ENCODE measurements around the gene GPR142. TPM values are rescaled to one million over a fixed set of nuclear protein-coding genes. Genes with fewer than 3 reads are reported as not detected.

The GPR142 gene
- total RNA-seq, 1 donor from 2014 or later, result not detected

DNA sequence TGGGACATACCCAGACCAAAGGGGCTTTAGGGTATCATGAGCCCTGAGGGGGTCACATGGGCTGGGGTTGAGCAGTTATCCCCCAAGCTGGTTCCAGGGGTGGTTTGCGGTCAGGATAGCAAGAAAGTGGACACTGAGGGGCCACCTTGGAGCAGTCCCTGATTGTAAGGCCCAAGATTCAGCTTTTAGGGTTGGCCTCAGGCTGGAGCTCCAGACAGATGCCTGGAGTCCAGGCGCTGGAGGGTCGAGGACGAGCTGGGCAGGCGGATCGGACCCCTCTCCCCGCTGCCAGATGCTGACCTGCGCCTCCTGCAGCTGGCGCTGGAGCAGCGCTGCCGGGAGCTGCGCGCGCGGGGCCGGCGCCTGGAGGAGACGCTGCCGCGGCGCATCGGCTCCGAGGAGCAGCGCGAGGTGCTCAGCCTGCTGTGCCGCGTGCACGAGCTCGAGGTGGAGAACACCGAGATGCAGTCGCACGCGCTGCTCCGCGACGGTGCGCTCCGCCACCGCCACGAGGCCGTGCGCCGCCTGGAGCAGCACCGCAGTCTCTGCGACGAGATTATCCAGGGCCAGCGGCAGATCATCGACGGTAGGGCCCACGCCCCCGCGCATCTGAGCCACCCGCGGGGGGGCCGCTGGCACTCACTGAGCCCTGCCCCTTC lies 15.6 kb upstream of the GPR142 start:
- DNase-seq (no peak), ATAC-seq (no peak)
- no peaks in the 10 kb centered on the region for H3K9me3 ChIP-seq
- H3K27me3 ChIP-seq (ENCODE audit: low read depth), result peaks cover 75% of the 10 kb centered on the region
- no peaks in the 10 kb centered on the region for H3K36me3 ChIP-seq
- H3K27ac ChIP-seq, result no peak overlapping the region
- TF ChIP-seq, protein P1, sequence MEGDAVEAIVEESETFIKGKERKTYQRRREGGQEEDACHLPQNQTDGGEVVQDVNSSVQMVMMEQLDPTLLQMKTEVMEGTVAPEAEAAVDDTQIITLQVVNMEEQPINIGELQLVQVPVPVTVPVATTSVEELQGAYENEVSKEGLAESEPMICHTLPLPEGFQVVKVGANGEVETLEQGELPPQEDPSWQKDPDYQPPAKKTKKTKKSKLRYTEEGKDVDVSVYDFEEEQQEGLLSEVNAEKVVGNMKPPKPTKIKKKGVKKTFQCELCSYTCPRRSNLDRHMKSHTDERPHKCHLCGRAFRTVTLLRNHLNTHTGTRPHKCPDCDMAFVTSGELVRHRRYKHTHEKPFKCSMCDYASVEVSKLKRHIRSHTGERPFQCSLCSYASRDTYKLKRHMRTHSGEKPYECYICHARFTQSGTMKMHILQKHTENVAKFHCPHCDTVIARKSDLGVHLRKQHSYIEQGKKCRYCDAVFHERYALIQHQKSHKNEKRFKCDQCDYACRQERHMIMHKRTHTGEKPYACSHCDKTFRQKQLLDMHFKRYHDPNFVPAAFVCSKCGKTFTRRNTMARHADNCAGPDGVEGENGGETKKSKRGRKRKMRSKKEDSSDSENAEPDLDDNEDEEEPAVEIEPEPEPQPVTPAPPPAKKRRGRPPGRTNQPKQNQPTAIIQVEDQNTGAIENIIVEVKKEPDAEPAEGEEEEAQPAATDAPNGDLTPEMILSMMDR (IDR thresholded peaks at IDR 0.05), result no peak
- no peak overlapping the region for H3K4me3 ChIP-seq
- H3K4me1 ChIP-seq, result no peaks in the 10 kb centered on the region
- intact Hi-C loops (cut with DNase I), result no loop called here

DNA sequence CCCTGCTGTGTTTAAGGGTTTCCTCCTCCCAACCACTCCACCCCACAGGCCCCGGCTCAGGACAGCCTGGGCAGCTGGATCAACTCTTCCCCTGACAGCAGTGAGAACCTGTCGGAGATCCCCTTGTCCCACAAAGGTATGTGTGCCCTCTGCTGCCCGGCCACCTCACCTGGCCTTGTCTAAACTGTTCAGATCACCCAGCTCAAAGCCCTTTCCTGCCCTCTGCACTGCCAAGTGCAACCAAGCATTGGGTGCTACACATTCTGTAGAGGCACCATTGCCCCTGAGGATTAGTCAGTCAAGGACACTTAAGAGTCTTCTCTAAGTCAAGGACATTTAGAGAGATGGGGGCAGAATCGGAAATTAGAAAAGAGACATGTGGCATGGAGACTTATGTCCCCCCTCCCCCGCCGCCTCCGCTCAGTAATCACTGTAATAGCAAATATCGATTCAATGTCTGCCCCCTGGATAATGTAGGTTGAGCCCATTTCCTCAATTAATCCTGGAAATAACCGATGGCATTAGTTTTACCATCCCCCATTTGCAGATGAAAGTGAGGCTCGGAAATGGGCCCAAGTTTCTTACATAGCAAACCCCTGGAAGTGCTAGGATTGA lies 13.8 kb upstream of the GPR142 start:
- ATAC-seq, result no peak
- TF ChIP-seq, protein P1 (IDR thresholded peaks at IDR 0.05), result no peak
- peaks cover 94% of the 10 kb centered on the region for H3K27me3 ChIP-seq (ENCODE audit: low read depth)
- H3K9me3 ChIP-seq, result no peaks in the 10 kb centered on the region
- H3K36me3 ChIP-seq, result no peaks in the 10 kb centered on the region
- DNase-seq, result no peak
- H3K4me3 ChIP-seq, result no peak overlapping the region
- H3K4me1 ChIP-seq, result peaks cover 8% of the 10 kb centered on the region
- intact Hi-C loops (cut with DNase I), result no loop called here
- H3K27ac ChIP-seq, result no peak overlapping the region

DNA sequence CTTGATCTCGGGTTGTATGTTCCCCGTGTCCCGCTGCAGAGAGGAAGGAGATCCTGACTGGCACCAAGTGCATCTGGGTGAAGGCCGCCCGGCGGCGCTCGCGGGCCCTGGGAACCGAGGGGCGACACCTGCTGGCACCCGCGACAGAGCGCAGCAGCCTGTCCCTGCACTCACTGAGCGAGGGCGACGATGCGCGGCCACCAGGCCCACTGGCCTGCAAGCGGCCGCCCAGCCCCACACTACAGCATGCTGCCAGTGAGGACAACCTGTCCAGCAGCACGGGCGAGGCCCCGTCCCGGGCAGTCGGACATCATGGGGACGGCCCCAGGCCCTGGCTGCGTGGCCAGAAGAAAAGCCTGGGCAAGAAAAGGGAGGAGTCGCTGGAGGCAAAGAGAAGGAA lies 13.2 kb upstream of the GPR142 start:
- no peaks in the 10 kb centered on the region for H3K36me3 ChIP-seq
- intact Hi-C loops (cut with DNase I), result no loop called here
- TF ChIP-seq, protein P1 (IDR thresholded peaks at IDR 0.05), result peak; percentile 53
- peaks cover 8% of the 10 kb centered on the region for H3K4me1 ChIP-seq
- H3K27me3 ChIP-seq (ENCODE audit: low read depth), result peaks cover 96% of the 10 kb centered on the region
- H3K9me3 ChIP-seq, result no peaks in the 10 kb centered on the region
- peak; percentile 48 to 54 for ATAC-seq
- DNase-seq, result no peak
- H3K4me3 ChIP-seq, result no peak overlapping the region
- H3K27ac ChIP-seq, result no peak overlapping the region

DNA sequence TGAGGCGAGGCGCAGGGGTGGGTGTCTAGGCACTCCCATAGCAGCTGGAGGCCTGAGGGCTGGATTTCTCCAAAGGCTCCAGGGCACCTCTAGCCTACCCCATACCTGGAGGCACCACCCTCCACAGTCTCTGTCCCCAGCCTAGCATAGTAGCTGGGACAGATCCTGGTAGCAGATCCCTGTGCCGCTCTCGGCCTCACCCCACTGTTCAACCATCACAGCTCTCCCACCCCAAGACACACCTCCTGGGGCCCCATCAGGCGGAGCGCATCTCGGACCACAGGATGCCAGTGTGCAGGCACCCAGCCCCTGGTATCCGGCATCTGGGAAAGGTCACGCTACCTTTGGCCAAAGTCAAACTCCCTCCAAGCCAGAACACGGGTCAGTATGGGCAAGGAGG lies 12.7 kb upstream of the GPR142 start:
- H3K27ac ChIP-seq, result no peak overlapping the region
- no peak overlapping the region for H3K4me3 ChIP-seq
- ATAC-seq (peak in 1 of 2 donors; percentile 2), DNase-seq (no peak)
- intact Hi-C loops (cut with DNase I), result no loop called here
- H3K9me3 ChIP-seq, result no peaks in the 10 kb centered on the region
- H3K36me3 ChIP-seq, result no peaks in the 10 kb centered on the region
- peaks cover 96% of the 10 kb centered on the region for H3K27me3 ChIP-seq (ENCODE audit: low read depth)
- TF ChIP-seq, protein P1 (IDR thresholded peaks at IDR 0.05), result no peak
- H3K4me1 ChIP-seq, result peaks cover 8% of the 10 kb centered on the region

DNA sequence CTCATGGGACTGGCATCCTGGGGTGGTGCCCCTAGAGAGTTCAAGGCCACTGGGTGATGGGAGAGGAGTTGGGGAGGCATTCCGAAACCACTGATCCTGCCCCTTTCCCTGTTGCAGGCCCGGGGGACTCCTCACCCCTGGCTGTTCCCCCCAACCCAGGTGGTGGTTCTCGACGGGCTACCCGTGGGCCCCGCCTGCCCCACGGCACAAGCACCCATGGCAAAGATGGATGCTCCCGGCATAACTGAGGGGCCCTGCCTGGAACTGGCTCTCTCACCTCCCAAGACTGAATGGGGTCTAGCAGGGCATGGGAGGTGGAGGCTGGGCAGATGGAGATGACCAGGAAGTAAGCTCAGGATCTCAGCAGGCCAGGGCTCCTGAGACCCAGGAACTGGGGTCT lies 12.2 kb upstream of the GPR142 start:
- Histone ChIP-seq H3K27ac (no peak overlapping the region), H3K36me3 (no peaks in the 10 kb centered on the region), H3K9me3 (no peaks in the 10 kb centered on the region), H3K4me1 (peaks cover 8% of the 10 kb centered on the region), H3K27me3 (ENCODE audit: low read depth) (peaks cover 99% of the 10 kb centered on the region), H3K4me3 (no peak overlapping the region)
- no peak for ATAC-seq
- TF ChIP-seq, protein P1 (IDR thresholded peaks at IDR 0.05), result no peak
- no peak for DNase-seq
- intact Hi-C loops (cut with DNase I), result no loop called here
